Measurements from ENCODE around the gene F10. TPM values are rescaled to one million over a fixed set of nuclear protein-coding genes. Genes with fewer than 3 reads are reported as not detected.

The F10 gene
- total RNA-seq, 1 donor from 2014 or later = not detected

GRCh38 chr13:113176280-113176679, 53.7 kb downstream of the F10 start:
- no peak for DNase-seq
- intact Hi-C loops (cut with micrococcal nuclease) = no loop called here

DNA sequence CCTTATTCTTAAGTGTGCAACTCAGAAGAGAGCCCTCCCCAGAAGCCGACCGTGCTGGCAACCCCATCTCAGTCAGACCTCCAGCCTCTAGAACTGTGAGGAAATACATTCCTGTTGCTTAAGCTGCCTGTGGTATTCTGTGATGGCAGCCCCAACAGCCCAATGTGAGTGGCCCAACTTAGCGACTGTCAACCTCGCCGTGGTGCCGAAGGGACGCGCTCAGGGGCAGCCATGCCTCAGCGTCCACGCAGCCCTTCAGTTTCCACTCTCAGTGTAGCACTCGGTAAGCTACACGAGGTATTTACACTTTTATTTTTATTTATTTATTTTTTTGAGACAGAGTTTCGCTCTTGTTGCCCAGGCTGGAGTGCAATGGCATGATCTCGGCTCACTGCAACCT, 54.2 kb downstream of the F10 start:
- Mint-ChIP-seq H3K36me3 (ENCODE audit: low read depth) (peaks cover 82% of the 10 kb centered on the region), H3K4me1 (peaks cover 2% of the 10 kb centered on the region), H3K27ac (no peak overlapping the region), H3K9me3 (no peaks in the 10 kb centered on the region), H3K4me3 (no peak overlapping the region), H3K27me3 (no peaks in the 10 kb centered on the region)
- no peak for ATAC-seq (ENCODE audit: low read depth)
- intact Hi-C loops (cut with micrococcal nuclease) = no loop called here
- CTCF ChIA-PET = no interaction called here
- TF ChIP-seq, protein P1, sequence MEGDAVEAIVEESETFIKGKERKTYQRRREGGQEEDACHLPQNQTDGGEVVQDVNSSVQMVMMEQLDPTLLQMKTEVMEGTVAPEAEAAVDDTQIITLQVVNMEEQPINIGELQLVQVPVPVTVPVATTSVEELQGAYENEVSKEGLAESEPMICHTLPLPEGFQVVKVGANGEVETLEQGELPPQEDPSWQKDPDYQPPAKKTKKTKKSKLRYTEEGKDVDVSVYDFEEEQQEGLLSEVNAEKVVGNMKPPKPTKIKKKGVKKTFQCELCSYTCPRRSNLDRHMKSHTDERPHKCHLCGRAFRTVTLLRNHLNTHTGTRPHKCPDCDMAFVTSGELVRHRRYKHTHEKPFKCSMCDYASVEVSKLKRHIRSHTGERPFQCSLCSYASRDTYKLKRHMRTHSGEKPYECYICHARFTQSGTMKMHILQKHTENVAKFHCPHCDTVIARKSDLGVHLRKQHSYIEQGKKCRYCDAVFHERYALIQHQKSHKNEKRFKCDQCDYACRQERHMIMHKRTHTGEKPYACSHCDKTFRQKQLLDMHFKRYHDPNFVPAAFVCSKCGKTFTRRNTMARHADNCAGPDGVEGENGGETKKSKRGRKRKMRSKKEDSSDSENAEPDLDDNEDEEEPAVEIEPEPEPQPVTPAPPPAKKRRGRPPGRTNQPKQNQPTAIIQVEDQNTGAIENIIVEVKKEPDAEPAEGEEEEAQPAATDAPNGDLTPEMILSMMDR (IDR thresholded peaks at IDR 0.05) = no peak
- DNase-seq = no peak
- POLR2A ChIA-PET = no interaction called here

More at GRCh38 chr13:113176280-113176679, 53.7 kb downstream of the F10 start:
- TF ChIP-seq, protein P1 (IDR thresholded peaks at IDR 0.05) = no peak
- peaks cover 4% of the 10 kb centered on the region for H3K4me1 Mint-ChIP-seq
- peak overlapping the region; percentile 78 for H3K27ac Mint-ChIP-seq
- ATAC-seq (ENCODE audit: low read depth) = no peak
- H3K36me3 Mint-ChIP-seq (ENCODE audit: low read depth) = peaks cover 82% of the 10 kb centered on the region
- H3K9me3 Mint-ChIP-seq = no peaks in the 10 kb centered on the region
- ChIA-PET POLR2A (no interaction called here), CTCF (no interaction called here)
- H3K4me3 Mint-ChIP-seq = peak overlapping the region; percentile 16
- no peaks in the 10 kb centered on the region for H3K27me3 Mint-ChIP-seq

GRCh38 chr13:113178070-113178895, 55.7 kb downstream of the F10 start:
- H3K4me3 Mint-ChIP-seq = no peak overlapping the region
- TF ChIP-seq, protein P1 (IDR thresholded peaks at IDR 0.05) = no peak
- peaks cover 84% of the 10 kb centered on the region for H3K36me3 Mint-ChIP-seq (ENCODE audit: low read depth)
- no peak overlapping the region for H3K27ac Mint-ChIP-seq
- DNase-seq (no peak), ATAC-seq (ENCODE audit: low read depth) (no peak)
- no peaks in the 10 kb centered on the region for H3K27me3 Mint-ChIP-seq
- intact Hi-C loops (cut with micrococcal nuclease) = no loop called here
- CTCF ChIA-PET = no interaction called here
- peaks cover 2% of the 10 kb centered on the region for H3K4me1 Mint-ChIP-seq
- no peaks in the 10 kb centered on the region for H3K9me3 Mint-ChIP-seq
- POLR2A ChIA-PET = no interaction called here

DNA sequence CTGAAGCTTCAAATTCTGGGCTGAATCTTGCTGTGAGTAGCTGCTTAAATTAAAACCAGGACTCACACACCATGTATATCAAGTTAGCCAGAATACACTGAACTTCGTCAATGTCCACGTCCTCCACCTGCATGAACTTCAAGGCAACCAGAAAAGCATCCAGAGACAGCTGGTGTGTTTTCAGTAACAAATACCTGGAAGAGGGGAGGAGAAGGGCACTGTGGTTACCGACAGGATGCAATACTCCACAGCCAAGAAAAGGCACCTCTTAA, 56.2 kb downstream of the F10 start:
- Mint-ChIP-seq H3K27me3 (no peaks in the 10 kb centered on the region), H3K4me3 (no peak overlapping the region), H3K9me3 (no peaks in the 10 kb centered on the region), H3K27ac (no peak overlapping the region), H3K4me1 (peaks cover 2% of the 10 kb centered on the region), H3K36me3 (ENCODE audit: low read depth) (peaks cover 90% of the 10 kb centered on the region)
- POLR2A ChIA-PET = no interaction called here
- DNase-seq = no peak
- ATAC-seq (ENCODE audit: low read depth) = no peak
- TF ChIP-seq, protein P1 (IDR thresholded peaks at IDR 0.05) = no peak
- CTCF ChIA-PET = no interaction called here
- intact Hi-C loops (cut with micrococcal nuclease) = no loop called here

GRCh38 chr13:113179374-113180230, 57.0 kb downstream of the F10 start:
- ATAC-seq (ENCODE audit: low read depth) (no peak), DNase-seq (no peak)
- CTCF ChIA-PET = no interaction called here
- H3K36me3 Mint-ChIP-seq (ENCODE audit: low read depth) = peaks cover 88% of the 10 kb centered on the region
- H3K27ac Mint-ChIP-seq = no peak overlapping the region
- POLR2A ChIA-PET = no interaction called here
- TF ChIP-seq, protein P1 (IDR thresholded peaks at IDR 0.05) = no peak
- H3K4me3 Mint-ChIP-seq = no peak overlapping the region
- H3K27me3 Mint-ChIP-seq = no peaks in the 10 kb centered on the region
- H3K4me1 Mint-ChIP-seq = peaks cover 2% of the 10 kb centered on the region
- intact Hi-C loops (cut with micrococcal nuclease) = no loop called here
- no peaks in the 10 kb centered on the region for H3K9me3 Mint-ChIP-seq

Data from activated B cell treated with CpG ODN at 0.5 μM for 24 hours (primary cell).